ENCODE data around the gene LRRN2.

The LRRN2 gene

GRCh38 chr1:204624631-204625216 is 60.8 kb downstream of the LRRN2 start:
- no peak for DNase-seq

- DNase-seq: peak; percentile 29
Measured at GRCh38 chr1:204623894-204624361, 61.6 kb downstream of the LRRN2 start.

GRCh38 chr1:204623365-204623893 is 62.1 kb downstream of the LRRN2 start:
- peak; percentile 14 for DNase-seq

- no peak for DNase-seq
Measured at GRCh38 chr1:204621996-204622395, 63.5 kb downstream of the LRRN2 start.

- DNase-seq: no peak
Measured at GRCh38 chr1:204621396-204621795, 64.1 kb downstream of the LRRN2 start.

GRCh38 chr1:204619721-204620120 is 65.8 kb downstream of the LRRN2 start:
- no peak for DNase-seq

GRCh38 chr1:204618148-204618760 is 67.3 kb downstream of the LRRN2 start:
- no peak for DNase-seq

- DNase-seq: no peak
Measured at GRCh38 chr1:204617256-204618147, 68.0 kb downstream of the LRRN2 start.

- DNase-seq: no peak
Measured at GRCh38 chr1:204616641-204617040, 68.9 kb downstream of the LRRN2 start.

- no peak for DNase-seq
Measured at GRCh38 chr1:204615881-204616280, 69.7 kb downstream of the LRRN2 start.

GRCh38 chr1:204613636-204614035 is 71.9 kb downstream of the LRRN2 start:
- no peak for DNase-seq

GRCh38 chr1:204612326-204612725 is 73.2 kb downstream of the LRRN2 start:
- no peak for DNase-seq

GRCh38 chr1:204611036-204611435 is 74.5 kb downstream of the LRRN2 start:
- DNase-seq: no peak

GRCh38 chr1:204607910-204608309 is 77.6 kb downstream of the LRRN2 start:
- DNase-seq: no peak

- DNase-seq: no peak
Measured at GRCh38 chr1:204605791-204606190, 79.7 kb downstream of the LRRN2 start.

- no peak for DNase-seq
Measured at GRCh38 chr1:204602871-204603542, 82.5 kb downstream of the LRRN2 start.

- no peak for DNase-seq
Measured at GRCh38 chr1:204602111-204602579, 83.4 kb downstream of the LRRN2 start.

GRCh38 chr1:204600968-204601367 is 84.6 kb downstream of the LRRN2 start:
- DNase-seq: no peak

- DNase-seq: no peak
Measured at GRCh38 chr1:204600203-204600602, 85.3 kb downstream of the LRRN2 start.

- no peak for DNase-seq
Measured at GRCh38 chr1:204599596-204599995, 85.9 kb downstream of the LRRN2 start.

- no peak for DNase-seq
Measured at GRCh38 chr1:204599098-204599497, 86.4 kb downstream of the LRRN2 start.

GRCh38 chr1:204598319-204598969 is 87.1 kb downstream of the LRRN2 start:
- no peak for DNase-seq

All from activated CD4-positive, alpha-beta T cell treated with anti-CD3 and anti-CD28 coated beads for 48 hours (primary cell).